Left kidney (tissue), 8 donors: Measurements from ENCODE around the gene PCDHGA3. TPM values are rescaled to one million over a fixed set of nuclear protein-coding genes. Genes with fewer than 3 reads are reported as not detected.
A peak's percentile ranks its signal among the peaks of the same experiment; 100 is the strongest.
"Not testable (repeated sequence)": the region's sequence is repeated elsewhere in the genome, so short reads cannot be mapped to it uniquely, and the experiment has no call there.

ENCODE experiments used
- DNase-seq: peaks from one replicate; pipeline ENCODE4 v3.0.0-alpha.2; 2013
- long read RNA-seq, 8 donors: transcript quantifications; one replicate each; lab custom pipeline, GENCODE V29; 2026
- polyA plus RNA-seq: library from polyadenylated mRNA; unstranded; fragments of 120-200 nt; gene quantifications from one replicate; pipeline ENCODE4 v1.2.1, GENCODE V29; 2013; ENCODE audit not compliant: insufficient read length

The PCDHGA3 gene
- polyA plus RNA-seq = 2.9 TPM
- long read RNA-seq, donor 1, partial matches to known transcripts = 0 of 4 reads
- long read RNA-seq, donor 1, other reads (novel, unspliced or antisense) = 0 of 4 reads
- long read RNA-seq, donor 2, partial matches to known transcripts = 0 of 3 reads
- long read RNA-seq, donor 2, other reads (novel, unspliced or antisense) = 0 of 3 reads
- long read RNA-seq, donor 3, full-length matches to known transcripts = 3 of 3 reads
- long read RNA-seq, donor 3, partial matches to known transcripts = 0 of 3 reads
- long read RNA-seq, donor 3, other reads (novel, unspliced or antisense) = 0 of 3 reads
- long read RNA-seq, donor 4 = 0 reads
- long read RNA-seq, donor 5, partial matches to known transcripts = 0 of 1 reads
- long read RNA-seq, donor 5, other reads (novel, unspliced or antisense) = 0 of 1 reads
- long read RNA-seq, donor 6, full-length matches to known transcripts = 4 of 18 reads
- long read RNA-seq, donor 6, partial matches to known transcripts = 14 of 18 reads
- long read RNA-seq, donor 6, other reads (novel, unspliced or antisense) = 0 of 18 reads
- long read RNA-seq, donor 7, full-length matches to known transcripts = 5 of 5 reads
- long read RNA-seq, donor 7, partial matches to known transcripts = 0 of 5 reads
- long read RNA-seq, donor 7, other reads (novel, unspliced or antisense) = 0 of 5 reads
- long read RNA-seq, donor 8 = 0 reads

DNA sequence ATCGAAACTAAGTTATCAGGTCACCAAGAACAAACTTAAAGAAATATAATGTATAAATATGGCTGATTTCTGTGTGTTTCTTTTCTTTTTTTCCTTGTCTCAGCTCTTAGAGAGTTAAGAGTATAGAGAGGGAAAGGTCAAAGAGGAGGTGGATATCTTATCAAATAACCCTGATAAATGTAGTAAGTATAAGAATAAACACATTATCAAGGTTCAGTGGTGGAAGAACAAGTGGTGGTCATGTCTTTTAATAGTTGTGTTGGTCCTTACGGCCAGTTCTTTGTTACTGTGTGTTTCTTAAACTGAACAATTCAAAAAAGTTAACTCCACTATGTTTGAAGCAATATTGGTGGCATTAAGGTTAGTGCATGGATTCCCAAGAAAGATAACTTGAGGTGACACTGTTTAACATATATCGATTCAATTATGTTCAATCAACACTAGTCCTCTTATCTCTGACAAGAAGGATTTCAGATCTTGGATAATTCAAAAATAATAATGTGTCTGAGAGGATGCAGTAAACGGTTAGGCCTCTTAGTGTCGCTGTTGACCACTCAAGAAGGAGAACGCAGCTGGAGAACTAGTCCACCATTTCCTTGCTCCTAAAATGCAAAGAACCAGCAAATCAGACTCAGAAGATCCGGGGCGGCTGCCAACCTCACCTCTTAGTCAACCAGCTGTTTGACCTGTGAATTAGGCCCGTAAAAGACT lies at the start of gene PCDHGA3:
Gene PCDHGA3 (plus strand): TSS at position 588 of the 711 bp plus-strand sequence. CDS start 205 bp downstream, outside the sequence.
- no peak for DNase-seq

DNA sequence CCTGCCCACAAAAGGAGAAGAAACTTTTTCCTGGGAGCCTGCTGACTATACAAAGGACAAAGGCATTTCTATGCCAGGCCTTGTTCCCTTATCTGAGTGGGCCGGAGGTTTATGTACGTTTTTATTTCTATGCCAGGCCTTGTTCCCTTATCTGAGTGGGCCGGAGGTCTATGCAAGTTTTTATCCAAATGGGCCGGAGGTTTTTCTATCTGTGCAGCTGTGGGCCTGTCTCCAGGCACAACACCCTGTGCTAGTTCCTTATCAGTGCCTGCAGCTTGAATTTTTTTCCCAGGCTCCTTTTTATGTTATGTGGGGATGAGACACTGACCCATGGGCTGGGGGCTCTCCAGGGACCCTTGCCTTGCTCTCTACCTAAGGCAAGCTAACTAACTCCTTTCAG lies 45.3 kb upstream of the PCDHGA3 start:
- DNase-seq = no peak

GRCh38 chr5:141303756-141304155 lies 39.9 kb upstream of the PCDHGA3 start, which contains the start of gene SLC25A2:
TSS of gene SLC25A2 (minus strand) at chr5:141304049. CDS start at chr5:141303865, 184 bp downstream.
- no peak for DNase-seq

DNA sequence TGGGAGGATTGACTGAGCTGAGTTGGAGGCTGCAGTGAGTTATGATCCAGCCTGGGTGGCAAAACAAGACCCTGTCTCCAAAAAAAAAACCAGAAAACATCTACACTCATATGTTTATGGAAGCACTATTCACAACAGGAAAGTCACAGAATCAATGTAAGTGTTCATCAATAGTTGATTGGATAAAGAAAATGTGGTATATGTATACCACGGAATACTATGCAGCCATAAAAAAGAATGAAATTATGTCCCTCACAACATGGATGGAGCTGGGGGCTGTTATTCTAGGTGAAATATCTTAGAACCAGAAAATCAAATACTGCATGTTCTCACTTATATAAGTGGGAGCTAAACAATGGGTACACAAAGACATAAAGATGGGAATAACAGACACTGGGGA lies 37.0 kb upstream of the PCDHGA3 start:
- DNase-seq = no peak

- DNase-seq = no peak
These were observed 29.9 kb upstream of the PCDHGA3 start for GRCh38 chr5:141313711-141314110.

GRCh38 chr5:141316963-141317362 lies 26.7 kb upstream of the PCDHGA3 start:
- DNase-seq = not testable (repeated sequence)

DNA sequence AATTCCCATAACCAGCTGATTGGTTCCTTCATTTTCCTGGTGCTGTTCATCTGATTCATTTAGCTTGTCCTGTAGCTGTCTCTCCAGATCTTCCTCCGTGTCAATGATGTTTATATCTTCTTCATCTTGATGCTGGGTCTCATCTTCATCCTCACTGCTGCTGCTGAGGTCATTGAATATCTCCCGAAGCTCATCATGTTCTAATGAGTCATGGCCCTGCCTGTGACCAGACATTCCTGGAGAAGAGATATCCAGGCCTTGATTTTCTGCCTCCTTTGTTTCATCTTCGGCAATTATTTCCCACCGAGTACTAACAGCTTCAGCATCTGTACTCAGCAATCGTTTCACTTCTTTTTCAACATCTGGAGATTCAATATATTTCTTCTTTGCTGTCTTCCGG lies 24.4 kb upstream of the PCDHGA3 start:
- DNase-seq = no peak

DNA sequence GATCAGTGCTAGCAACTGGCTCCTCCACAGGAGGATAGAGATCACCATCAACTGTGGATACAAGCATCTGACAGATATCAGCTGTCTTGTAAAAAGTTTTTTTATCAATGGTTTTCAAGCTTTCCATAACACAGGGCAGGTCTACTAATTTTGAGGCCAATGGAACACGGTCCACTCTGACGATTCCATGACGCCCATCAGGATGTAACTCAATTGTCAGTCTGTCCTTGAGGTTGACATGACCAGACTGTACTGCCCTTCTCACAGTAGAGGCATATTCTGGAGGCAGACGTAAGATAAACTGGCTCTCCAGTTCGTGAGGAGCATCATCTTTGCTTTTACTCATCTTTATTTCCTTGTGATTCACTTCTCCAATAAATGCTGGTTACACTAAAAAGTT lies 23.9 kb upstream of the PCDHGA3 start:
- DNase-seq = no peak

GRCh38 chr5:141320225-141321169 lies 23.1 kb upstream of the PCDHGA3 start, which contains the start of gene TAF7:
TSS of gene TAF7 (minus strand) at chr5:141320784. CDS start at chr5:141320044, 740 bp downstream.
- peak; percentile 94 for DNase-seq

GRCh38 chr5:141322261-141322660 lies 21.4 kb upstream of the PCDHGA3 start:
- no peak for DNase-seq

DNA sequence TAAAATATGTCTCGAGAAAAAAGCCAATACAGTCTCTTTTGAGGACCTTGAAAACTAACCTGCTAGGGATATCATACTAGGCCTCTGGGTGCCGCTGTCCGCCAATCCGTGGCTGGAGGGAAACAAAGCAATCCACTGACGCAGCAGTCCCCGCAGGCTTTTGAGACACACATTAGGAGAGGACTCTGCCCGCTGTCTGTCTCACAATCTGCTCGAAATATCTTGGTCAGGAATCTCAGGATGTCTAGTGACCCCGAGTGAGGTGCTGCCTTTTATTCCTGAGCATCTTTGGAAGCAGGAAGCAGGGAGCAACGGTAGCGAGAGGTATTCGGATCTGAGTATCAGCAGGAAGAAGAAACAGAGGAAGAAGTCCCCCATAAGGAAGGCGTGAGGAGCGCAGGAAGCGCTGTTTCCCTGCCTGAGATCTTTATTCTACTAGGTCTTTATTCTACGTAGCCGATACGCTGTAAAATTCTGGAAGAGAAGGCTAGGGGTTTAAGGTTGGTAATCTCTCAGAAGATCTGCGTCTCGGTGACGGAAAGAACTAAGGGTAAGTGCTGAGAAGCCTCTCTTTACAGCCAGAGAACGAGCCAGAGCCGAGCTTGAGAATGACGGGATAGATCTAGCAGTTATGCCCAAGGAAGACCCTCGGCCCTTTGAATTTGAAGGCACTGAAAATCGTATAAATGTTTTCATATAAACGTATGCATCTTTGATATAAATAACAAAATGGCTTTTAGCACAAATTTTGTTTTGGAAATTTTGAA lies 17.4 kb upstream of the PCDHGA3 start:
- no peak for DNase-seq

DNA sequence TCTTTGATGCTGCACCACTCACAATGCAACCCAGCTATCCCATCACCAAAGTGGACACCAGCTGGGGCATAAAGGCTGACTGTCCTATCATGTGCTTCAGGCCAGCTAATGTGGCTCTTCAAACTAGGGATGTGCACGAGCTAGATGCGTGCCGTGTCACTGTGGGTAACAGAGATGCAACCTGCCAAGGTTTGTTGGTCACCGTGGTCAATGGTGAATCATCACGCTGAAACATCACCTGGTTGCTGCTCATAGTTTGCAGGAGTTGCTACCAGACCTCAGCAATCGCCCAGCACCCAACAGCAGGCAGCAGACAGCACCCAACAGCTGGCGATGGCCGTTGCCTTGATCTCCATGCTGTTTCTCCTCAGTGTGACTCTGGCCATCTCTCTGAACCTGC lies 15.4 kb upstream of the PCDHGA3 start:
- DNase-seq = no peak

GRCh38 chr5:141330299-141331080 lies 13.1 kb upstream of the PCDHGA3 start, which contains the start of gene PCDHGA1:
TSS of gene PCDHGA1 (plus strand) at chr5:141330514.
- no peak for DNase-seq

DNA sequence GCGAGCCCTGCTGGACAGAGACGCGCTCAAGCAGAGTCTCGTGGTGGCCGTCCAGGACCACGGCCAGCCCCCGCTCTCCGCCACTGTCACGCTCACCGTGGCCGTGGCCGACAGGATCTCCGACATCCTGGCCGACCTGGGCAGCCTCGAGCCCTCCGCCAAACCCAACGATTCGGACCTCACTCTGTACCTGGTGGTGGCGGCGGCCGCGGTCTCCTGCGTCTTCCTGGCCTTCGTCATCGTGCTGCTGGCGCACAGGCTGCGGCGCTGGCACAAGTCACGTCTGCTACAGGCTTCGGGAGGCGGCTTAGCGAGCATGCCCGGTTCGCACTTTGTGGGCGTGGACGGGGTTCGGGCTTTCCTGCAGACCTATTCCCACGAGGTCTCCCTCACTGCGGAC lies 11.1 kb upstream of the PCDHGA3 start:
- DNase-seq = not testable (repeated sequence)

DNA sequence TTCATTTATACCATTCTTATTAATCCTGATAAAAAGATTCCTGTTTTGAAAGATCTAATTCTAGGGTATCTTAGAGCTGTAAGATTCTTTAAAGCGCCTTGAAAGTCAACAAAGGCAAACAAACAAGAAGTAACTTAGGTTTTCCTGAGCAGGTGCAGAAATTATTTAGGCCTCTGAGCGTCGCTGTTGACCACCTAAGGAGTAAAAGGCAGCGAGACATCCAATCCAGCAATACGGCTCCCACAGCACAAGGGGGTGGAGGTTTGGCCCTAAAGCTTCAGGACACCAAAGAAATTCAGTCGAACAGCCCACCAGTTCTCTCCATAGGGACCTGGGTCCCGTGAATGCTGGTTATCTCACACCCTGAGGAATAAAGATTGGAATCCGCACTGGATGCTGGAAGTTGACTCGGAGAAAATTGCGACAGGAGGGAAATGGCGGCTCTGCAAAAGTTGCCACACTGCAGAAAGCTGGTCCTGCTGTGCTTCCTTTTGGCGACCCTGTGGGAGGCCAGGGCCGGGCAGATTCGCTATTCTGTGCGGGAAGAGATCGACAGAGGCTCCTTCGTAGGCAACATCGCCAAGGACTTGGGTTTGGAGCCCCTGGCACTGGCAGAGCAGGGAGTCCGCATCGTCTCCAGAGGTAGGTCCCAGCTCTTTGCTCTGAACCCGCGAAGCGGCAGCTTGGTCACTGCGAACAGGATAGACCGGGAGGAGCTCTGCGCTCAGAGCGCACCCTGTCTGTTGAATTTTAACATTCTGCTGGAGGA lies 4.9 kb upstream of the PCDHGA3 start, which contains the start of gene PCDHGA2:
Gene PCDHGA2 (plus strand): TSS at position 223 of the 769 bp plus-strand sequence.
- peak; percentile 63 for DNase-seq

DNA sequence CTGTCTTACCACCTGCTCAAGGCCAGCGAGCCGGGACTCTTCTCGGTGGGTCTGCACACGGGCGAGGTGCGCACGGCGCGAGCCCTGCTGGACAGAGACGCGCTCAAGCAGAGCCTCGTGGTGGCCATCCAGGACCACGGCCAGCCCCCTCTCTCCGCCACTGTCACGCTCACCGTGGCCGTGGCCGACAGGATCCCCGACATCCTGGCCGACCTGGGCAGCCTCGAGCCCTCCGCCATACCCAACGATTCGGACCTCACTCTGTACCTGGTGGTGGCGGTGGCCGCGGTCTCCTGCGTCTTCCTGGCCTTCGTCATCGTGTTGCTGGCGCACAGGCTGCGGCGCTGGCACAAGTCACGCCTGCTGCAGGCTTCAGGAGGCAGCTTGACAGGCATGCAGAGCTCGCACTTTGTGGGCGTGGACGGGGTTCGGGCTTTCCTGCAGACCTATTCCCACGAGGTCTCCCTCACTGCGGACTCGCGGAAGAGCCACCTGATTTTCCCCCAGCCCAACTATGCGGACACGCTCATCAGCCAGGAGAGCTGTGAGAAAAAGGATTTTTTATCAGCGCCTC lies 2.8 kb upstream of the PCDHGA3 start:
- DNase-seq = not testable (repeated sequence)

DNA sequence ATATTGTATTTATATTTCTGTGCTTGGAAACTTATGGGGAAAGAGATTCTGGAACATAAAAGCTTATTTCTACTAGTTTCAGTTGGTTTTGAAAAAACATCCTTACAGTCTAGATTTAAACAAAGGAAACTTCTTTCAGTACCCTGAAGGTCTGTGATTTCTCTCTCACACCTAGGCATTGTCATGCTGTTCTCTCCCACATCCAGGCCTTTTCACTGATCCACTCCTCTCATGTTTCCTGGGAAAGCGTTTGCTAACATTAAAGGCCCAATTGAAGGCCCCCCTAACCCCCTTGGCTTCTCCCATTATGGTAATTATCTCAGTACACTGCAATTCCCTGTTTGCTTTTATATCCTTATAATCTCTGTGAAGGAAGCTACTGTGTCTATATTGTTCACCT lies 856 bp upstream of the PCDHGA3 start:
- DNase-seq = no peak

DNA sequence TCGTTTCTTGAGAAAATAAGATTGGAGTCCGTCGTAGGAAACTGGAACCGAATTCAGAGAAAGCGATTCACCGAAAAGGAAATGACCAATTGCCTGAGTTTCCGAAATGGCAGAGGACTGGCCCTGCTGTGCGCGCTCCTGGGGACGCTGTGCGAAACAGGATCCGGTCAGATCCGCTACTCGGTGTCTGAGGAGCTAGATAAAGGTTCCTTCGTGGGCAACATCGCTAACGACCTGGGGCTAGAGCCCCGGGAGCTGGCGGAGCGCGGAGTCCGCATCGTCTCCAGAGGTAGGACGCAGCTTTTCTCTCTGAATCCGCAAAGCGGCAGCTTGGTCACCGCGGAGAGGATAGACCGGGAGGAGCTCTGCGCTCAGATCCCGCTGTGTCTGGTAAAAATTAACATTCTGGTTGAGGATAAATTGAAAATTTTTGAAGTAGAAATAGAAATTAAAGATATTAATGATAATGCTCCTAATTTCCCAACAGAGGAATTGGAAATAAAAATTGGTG lies 379 bp downstream of the PCDHGA3 start:
- no peak for DNase-seq
